ENCODE data around the gene TANGO2. TPM values are rescaled to one million over a fixed set of nuclear protein-coding genes. Genes with fewer than 3 reads are reported as not detected.

Gene TANGO2
- total and polyA plus RNA-seq, 2 of the 8 experiments (the other 6 are each of a cell fraction or from before 2014, with no cell fraction given): 10.1 to 18.4 TPM

DNA sequence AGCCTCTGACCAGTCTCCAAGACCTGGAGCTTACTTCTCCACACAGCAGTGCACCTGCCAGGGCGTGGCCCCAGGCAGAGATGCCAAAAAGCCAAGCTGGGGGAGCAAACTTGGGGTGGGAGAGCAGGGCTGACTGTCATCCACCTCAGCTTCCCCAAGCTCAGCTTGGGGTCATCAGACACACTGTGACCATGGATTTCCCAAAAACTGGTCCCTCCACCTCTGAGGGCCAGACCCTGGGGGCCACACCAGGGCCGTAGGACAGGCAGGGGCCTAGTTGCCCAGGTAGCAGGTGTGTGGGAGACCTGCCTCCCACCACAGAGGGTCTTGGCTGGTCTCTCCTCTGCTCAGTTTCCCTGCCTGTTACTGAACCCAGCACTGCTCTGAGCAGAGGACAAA lies 34.9 kb upstream of the TANGO2 start (continued):
- no peak for TF ChIP-seq CHD1 (IDR thresholded peaks at IDR 0.05; ENCODE audit: low read depth, low read length)
- no peak for TF ChIP-seq POLR2AphosphoS5 (IDR thresholded peaks at IDR 0.05; ENCODE audit: low read depth, low read length)
- TF ChIP-seq, protein P1, sequence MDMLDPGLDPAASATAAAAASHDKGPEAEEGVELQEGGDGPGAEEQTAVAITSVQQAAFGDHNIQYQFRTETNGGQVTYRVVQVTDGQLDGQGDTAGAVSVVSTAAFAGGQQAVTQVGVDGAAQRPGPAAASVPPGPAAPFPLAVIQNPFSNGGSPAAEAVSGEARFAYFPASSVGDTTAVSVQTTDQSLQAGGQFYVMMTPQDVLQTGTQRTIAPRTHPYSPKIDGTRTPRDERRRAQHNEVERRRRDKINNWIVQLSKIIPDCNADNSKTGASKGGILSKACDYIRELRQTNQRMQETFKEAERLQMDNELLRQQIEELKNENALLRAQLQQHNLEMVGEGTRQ (IDR thresholded peaks at IDR 0.05; ENCODE audit: low read length): no peak
- TF ChIP-seq JUND (IDR thresholded peaks at IDR 0.05; ENCODE audit: low read length): no peak
- no peak for TF ChIP-seq YY1 (IDR thresholded peaks at IDR 0.05; ENCODE audit: low read depth, low read length)
- TF ChIP-seq TAF1 (IDR thresholded peaks at IDR 0.05; ENCODE audit: low read depth, low read length): no peak
- TF ChIP-seq SRF (IDR thresholded peaks at IDR 0.05; ENCODE audit: low read depth, low read length): no peak
- TF ChIP-seq KDM4A (IDR thresholded peaks at IDR 0.05; ENCODE audit: low read depth, low read length, severe bottlenecking): no peak
- no peak for TF ChIP-seq CEBPB (IDR thresholded peaks at IDR 0.05; ENCODE audit: low read depth, low read length)
- TF ChIP-seq HDAC2 (IDR thresholded peaks at IDR 0.05; ENCODE audit: borderline replicate concordance in 1 of 2, low read depth in 2 of 2, low read length in 2 of 2): no peak
- TF ChIP-seq SIN3A (conservative IDR thresholded peaks at IDR 0.05 in 1 of 2, IDR thresholded peaks at IDR 0.05 in 1 of 2; ENCODE audit: low read depth in 1 of 2, low read length in 2 of 2): no peak
- TF ChIP-seq GABPA (IDR thresholded peaks at IDR 0.05; ENCODE audit: borderline replicate concordance, insufficient read depth, low read length): no peak

Data from H1 (cell line).